Tibial artery (tissue), 4 donors: ENCODE data around the gene SLIT3.

Experiments
- DNase-seq, 2 donors: peaks; one replicate each; pipeline ENCODE4 v3.0.0-alpha.2; 2019
- H3K27ac ChIP-seq, 2 donors: fragments of 200-600 bp; sonication (generic) in 1 of 2; 1 replicate in 1 of 2; 2 replicates in 1 of 2; pipeline ENCODE4 v1.5.1; 2018 to 2019; ENCODE audit warnings: mild to moderate bottlenecking in 1 of 2
- H3K27me3 ChIP-seq, 2 donors: fragments of 200-600 bp; sonication (generic) in 1 of 2; one replicate each; pipeline versions ENCODE4 v1.5.1 to v1.6.0; 2016 to 2019
- H3K36me3 ChIP-seq, 3 donors: fragments of 200-600 bp; sonication (generic) in 2 of 3; one replicate each; pipeline ENCODE4 v1.5.1; 2016 to 2019; ENCODE audit warnings: mild to moderate bottlenecking in 2 of 3
- H3K4me1 ChIP-seq, 4 donors: fragments of 200-600 bp; sonication (generic) in 2 of 4; 1 replicate in 3 of 4; 2 replicates in 1 of 4; pipeline ENCODE4 v1.5.1; 2016 to 2019
- H3K4me3 ChIP-seq, 2 donors: fragments of 200-600 bp; sonication (generic) in 1 of 2; 1 replicate in 1 of 2; 2 replicates in 1 of 2; pipeline ENCODE4 v1.5.1; 2018 to 2019; ENCODE audit warnings: mild to moderate bottlenecking in 2 of 2
- H3K9me3 ChIP-seq, 3 donors: fragments of 200-600 bp; sonication (generic) in 1 of 3; one replicate each; pipeline ENCODE4 v1.5.1; 2016 to 2019
- CTCF ChIP-seq, 2 experiments: fragments of 200-600 bp in 1 of 2; fragments of 450-650 bp in 1 of 2; IDR thresholded peaks; one replicate each; pipeline ENCODE4 v1.5.1; 2017 to 2019; ENCODE audit warnings: antibody characterized with exemption in 2 of 2, mild to moderate bottlenecking in 1 of 2, moderate library complexity in 1 of 2
- intact Hi-C: fragments of 100-400 bp; cut with DNase I; formaldehyde crosslinking; loops from one replicate; pipeline ENCODE4 v1.15.0; 2023; ENCODE audit warnings: low total_unique reads

The SLIT3 gene

GRCh38 chr5:169029037-169029436 lies 271.9 kb downstream of the SLIT3 start:
- DNase-seq: no peak
- no peak for TF ChIP-seq CTCF (IDR thresholded peaks at IDR 0.05)
- Histone ChIP-seq H3K4me3 (no peak overlapping the region), H3K9me3 (no peaks in the 10 kb centered on the region), H3K4me1 (peaks cover 0 to 64% (median 38%) of the 10 kb centered on the region in 4 donors), H3K27ac (peak overlapping the region; percentile 48 to 70), H3K27me3 (no peaks in the 10 kb centered on the region), H3K36me3 (no peaks in the 10 kb centered on the region)
- intact Hi-C loops: no loop called here

GRCh38 chr5:169027501-169028061 lies 273.4 kb downstream of the SLIT3 start:
- no peak for TF ChIP-seq CTCF (IDR thresholded peaks at IDR 0.05)
- H3K36me3 ChIP-seq: no peaks in the 10 kb centered on the region
- no peaks in the 10 kb centered on the region for H3K9me3 ChIP-seq
- intact Hi-C loops: no loop called here
- no peak overlapping the region for H3K4me3 ChIP-seq
- peak; percentile 43 to 81 for DNase-seq
- H3K27ac ChIP-seq: peak overlapping the region; percentile 59 to 69
- H3K27me3 ChIP-seq: no peaks in the 10 kb centered on the region
- peaks cover 0 to 72% (median 43%) of the 10 kb centered on the region in 4 donors for H3K4me1 ChIP-seq

GRCh38 chr5:169025491-169025890 lies 275.4 kb downstream of the SLIT3 start:
- DNase-seq: no peak

GRCh38 chr5:169024421-169024820 lies 276.5 kb downstream of the SLIT3 start:
- Histone ChIP-seq H3K27me3 (no peaks in the 10 kb centered on the region), H3K4me1 (peaks cover 0 to 45% (median 23%) of the 10 kb centered on the region in 4 donors), H3K27ac (peak overlapping the region; percentile 66 to 73), H3K4me3 (peak overlapping the region; percentile 16 to 34), H3K36me3 (no peaks in the 10 kb centered on the region), H3K9me3 (no peaks in the 10 kb centered on the region)
- intact Hi-C loops: no loop called here
- TF ChIP-seq CTCF (IDR thresholded peaks at IDR 0.05): no peak
- DNase-seq: peak; percentile 43 to 84

More at GRCh38 chr5:169025491-169025890, 275.4 kb downstream of the SLIT3 start:
- Histone ChIP-seq H3K9me3 (no peaks in the 10 kb centered on the region), H3K27me3 (no peaks in the 10 kb centered on the region), H3K27ac (no peak overlapping the region), H3K36me3 (no peaks in the 10 kb centered on the region), H3K4me3 (no peak overlapping the region), H3K4me1 (peaks cover 0 to 56% (median 33%) of the 10 kb centered on the region in 4 donors)
- no peak for TF ChIP-seq CTCF (IDR thresholded peaks at IDR 0.05)
- intact Hi-C loops: no loop called here

- DNase-seq: no peak
- no peaks in the 10 kb centered on the region for H3K36me3 ChIP-seq
- no peak overlapping the region for H3K4me3 ChIP-seq
- TF ChIP-seq CTCF (IDR thresholded peaks at IDR 0.05): no peak
- H3K27ac ChIP-seq: no peak overlapping the region
- H3K27me3 ChIP-seq: no peaks in the 10 kb centered on the region
- intact Hi-C loops: no loop called here
- no peaks in the 10 kb centered on the region for H3K9me3 ChIP-seq
- peaks cover 0 to 36% (median 11%) of the 10 kb centered on the region in 4 donors for H3K4me1 ChIP-seq
Measured at GRCh38 chr5:169022718-169023117, 278.2 kb downstream of the SLIT3 start.
